Uterus (tissue), 2 donors: ENCODE measurements around the gene STX17.

ENCODE experiments used
- CTCF ChIP-seq, 4 experiments: fragments of 200-600 bp in 2 of 4; fragments of 450-650 bp in 2 of 4; sonication (generic) in 2 of 4; IDR thresholded peaks; one replicate each; pipeline ENCODE4 v1.5.1; 2016 to 2019; ENCODE audit warnings: antibody characterized with exemption in 4 of 4, mild to moderate bottlenecking in 2 of 4, moderate library complexity in 1 of 4
- POLR2A ChIP-seq, 2 donors: fragments of 450-650 bp; IDR thresholded peaks; one replicate each; pipeline ENCODE4 v1.6.1; 2016; ENCODE audit warnings: antibody characterized with exemption in 2 of 2, mild to moderate bottlenecking in 1 of 2, moderate library complexity in 1 of 2

GRCh38 chr9:99881769-99882168 is 24.7 kb upstream of the STX17 start:
- TF ChIP-seq CTCF (IDR thresholded peaks at IDR 0.05) (no peak), POLR2A (IDR thresholded peaks at IDR 0.05) (no peak)
